Central memory CD8-positive, alpha-beta T cell (primary cell): ENCODE data around the gene SVEP1.
"Not testable (repeated sequence)": the region's sequence is repeated elsewhere in the genome, so short reads cannot be mapped to it uniquely, and the experiment has no call there.

Source experiments
- ATAC-seq: fragments of 150-1000 bp; cut with Tn5 transposase; replicated peaks from 2 replicates; pipeline ENCODE4 v1.10.0; 2022; ENCODE audit warnings: mild to moderate bottlenecking, moderate FRiP score, moderate number of reproducible peaks; ENCODE audit not compliant: poor library complexity, severe bottlenecking; ENCODE audit errors: extremely low read depth
- DNase-seq, 2 donors: peaks; one replicate each; pipeline ENCODE4 v3.0.0; 2021; ENCODE audit warnings: low spot score in 2 of 2
- H3K27ac Mint-ChIP-seq: one replicate; pipeline ENCODE4 v1.8.0; 2022; ENCODE audit warnings: low read depth, mild to moderate bottlenecking, moderate library complexity, mixed read lengths
- H3K27me3 Mint-ChIP-seq: one replicate; pipeline ENCODE4 v1.8.0; 2022; ENCODE audit warnings: mixed read lengths
- H3K36me3 Mint-ChIP-seq: one replicate; pipeline ENCODE4 v1.8.0; 2022; ENCODE audit warnings: mild to moderate bottlenecking, moderate library complexity, mixed read lengths; ENCODE audit not compliant: insufficient read depth
- H3K4me1 Mint-ChIP-seq: one replicate; pipeline ENCODE4 v1.8.0; 2022; ENCODE audit warnings: mixed read lengths
- H3K4me3 Mint-ChIP-seq: one replicate; pipeline ENCODE4 v1.8.0; 2022; ENCODE audit warnings: mild to moderate bottlenecking, moderate library complexity, mixed read lengths
- H3K9me3 Mint-ChIP-seq: one replicate; pipeline ENCODE4 v1.8.0; 2022; ENCODE audit warnings: mixed read lengths

SVEP1 gene

DNA sequence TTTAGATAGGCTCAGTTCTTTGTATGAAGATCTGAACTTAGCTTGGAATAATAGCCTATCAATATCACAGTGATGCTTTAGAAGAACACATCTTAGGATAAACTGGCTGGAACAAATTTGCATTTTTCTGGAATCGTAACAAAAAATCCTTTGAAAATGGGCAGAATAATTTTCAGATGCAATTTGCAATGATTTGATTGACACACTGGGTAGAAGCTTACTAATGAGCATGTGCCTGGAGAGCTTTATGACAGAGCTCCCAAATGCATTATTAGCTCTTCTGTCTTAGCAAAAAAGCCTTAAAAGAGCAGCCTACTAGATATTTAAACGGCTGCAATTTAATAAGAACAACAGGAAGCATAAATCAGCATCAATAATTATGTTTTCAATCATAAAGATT is 165.1 kb downstream of the SVEP1 start:
- no peaks in the 10 kb centered on the region for H3K27me3 Mint-ChIP-seq
- no peak for ATAC-seq
- H3K4me1 Mint-ChIP-seq: no peaks in the 10 kb centered on the region
- no peak for DNase-seq
- H3K36me3 Mint-ChIP-seq: no peaks in the 10 kb centered on the region
- H3K27ac Mint-ChIP-seq: no peak overlapping the region
- peaks cover 21% of the 10 kb centered on the region for H3K9me3 Mint-ChIP-seq
- no peak overlapping the region for H3K4me3 Mint-ChIP-seq

DNA sequence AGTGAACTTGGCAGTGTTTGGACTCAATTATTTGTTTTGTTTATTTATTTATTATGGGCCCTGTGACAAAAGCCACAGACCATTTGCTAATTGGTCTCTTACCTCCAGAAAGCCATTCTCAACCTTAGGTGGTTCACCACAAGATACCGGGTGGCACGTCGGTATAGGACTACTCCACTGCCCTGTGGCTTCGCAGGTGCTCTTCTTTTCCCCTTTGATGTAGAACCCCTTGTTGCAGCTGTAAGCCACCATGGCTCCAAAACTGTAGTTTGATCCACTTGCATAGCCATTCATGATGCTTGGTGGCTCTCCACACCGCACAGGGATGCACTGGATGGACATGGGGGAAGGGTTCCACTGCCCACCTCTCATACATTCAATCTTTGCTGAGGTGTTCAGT is 168.6 kb downstream of the SVEP1 start:
- ATAC-seq (no peak), DNase-seq (no peak)
- Mint-ChIP-seq H3K9me3 (peaks cover 15% of the 10 kb centered on the region), H3K4me1 (no peaks in the 10 kb centered on the region), H3K27ac (no peak overlapping the region), H3K4me3 (no peak overlapping the region), H3K27me3 (no peaks in the 10 kb centered on the region), H3K36me3 (no peaks in the 10 kb centered on the region)

DNA sequence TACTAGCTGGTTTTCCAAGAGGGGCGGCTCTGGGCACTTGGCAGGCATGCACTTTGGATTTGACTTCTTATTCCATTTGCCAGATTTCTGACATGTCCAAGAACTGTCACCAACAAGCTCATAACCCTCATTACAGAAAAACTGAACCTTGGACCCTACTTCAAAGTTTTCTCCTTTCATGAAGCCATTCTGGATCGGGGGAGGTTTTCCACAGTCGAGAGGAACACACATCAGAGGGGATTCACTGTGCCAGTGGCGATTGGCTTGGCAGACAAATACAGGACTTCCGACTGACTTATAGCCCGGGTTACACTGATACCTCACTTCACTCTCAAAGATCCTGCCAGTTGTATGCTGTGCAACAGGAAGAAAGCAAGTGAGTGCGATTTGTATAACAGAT is 170.9 kb downstream of the SVEP1 start:
- no peaks in the 10 kb centered on the region for H3K27me3 Mint-ChIP-seq
- DNase-seq (no peak), ATAC-seq (no peak)
- no peaks in the 10 kb centered on the region for H3K4me1 Mint-ChIP-seq
- H3K27ac Mint-ChIP-seq: no peak overlapping the region
- H3K36me3 Mint-ChIP-seq: no peaks in the 10 kb centered on the region
- peaks cover 5% of the 10 kb centered on the region for H3K9me3 Mint-ChIP-seq
- no peak overlapping the region for H3K4me3 Mint-ChIP-seq

DNA sequence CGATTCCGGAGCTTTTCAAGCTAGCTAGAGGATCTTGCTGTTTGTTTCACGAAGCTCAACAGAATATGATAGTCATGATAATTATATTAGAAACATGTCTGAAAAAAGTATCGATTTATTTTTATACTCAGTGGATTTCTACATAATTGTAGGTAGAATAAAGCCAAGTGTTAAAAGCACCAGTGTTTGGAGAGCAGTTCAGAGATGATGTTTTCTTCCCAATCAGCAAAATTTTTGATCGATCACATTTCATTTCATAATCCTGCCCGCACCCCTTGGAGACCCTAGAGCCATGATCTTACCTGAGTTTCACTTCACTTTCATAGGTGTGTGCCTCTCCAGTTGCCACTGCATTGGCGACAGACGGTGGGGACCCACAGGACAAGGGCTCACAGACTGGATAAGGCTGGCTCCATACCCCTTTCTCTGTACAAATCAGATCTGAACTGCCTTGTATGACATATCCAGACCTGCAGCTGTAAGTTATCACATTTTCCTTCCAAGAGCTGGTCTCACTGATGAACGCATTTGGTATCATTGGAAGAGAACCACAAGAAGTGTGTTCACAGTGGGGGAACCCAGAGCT is 173.6 kb downstream of the SVEP1 start:
- Mint-ChIP-seq H3K27ac (no peak overlapping the region), H3K4me1 (no peaks in the 10 kb centered on the region), H3K4me3 (no peak overlapping the region), H3K36me3 (no peaks in the 10 kb centered on the region), H3K9me3 (peaks cover 1% of the 10 kb centered on the region), H3K27me3 (no peaks in the 10 kb centered on the region)
- ATAC-seq (no peak), DNase-seq (no peak)

DNA sequence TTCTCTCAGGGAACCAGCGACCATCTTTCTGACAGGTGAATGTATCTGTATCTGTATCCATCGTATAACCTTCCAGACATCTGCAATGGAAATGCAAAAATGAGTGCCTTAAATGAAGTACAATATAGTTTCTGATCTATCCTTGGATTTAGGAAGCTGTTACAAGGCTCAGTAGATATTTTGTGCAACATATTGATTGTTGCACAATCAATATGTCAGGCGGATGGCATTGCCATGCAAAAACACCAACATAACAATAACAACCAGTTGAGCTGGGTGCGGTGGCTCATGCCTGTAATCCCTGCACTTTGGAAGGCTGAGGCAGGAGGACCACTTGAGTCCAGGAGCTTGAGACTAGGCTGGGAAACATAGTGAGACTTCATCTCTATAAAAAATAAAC is 175.1 kb downstream of the SVEP1 start:
- no peak overlapping the region for H3K27ac Mint-ChIP-seq
- no peaks in the 10 kb centered on the region for H3K4me1 Mint-ChIP-seq
- H3K9me3 Mint-ChIP-seq: no peaks in the 10 kb centered on the region
- no peak for DNase-seq
- H3K4me3 Mint-ChIP-seq: no peak overlapping the region
- no peaks in the 10 kb centered on the region for H3K36me3 Mint-ChIP-seq
- no peaks in the 10 kb centered on the region for H3K27me3 Mint-ChIP-seq
- ATAC-seq: no peak

DNA sequence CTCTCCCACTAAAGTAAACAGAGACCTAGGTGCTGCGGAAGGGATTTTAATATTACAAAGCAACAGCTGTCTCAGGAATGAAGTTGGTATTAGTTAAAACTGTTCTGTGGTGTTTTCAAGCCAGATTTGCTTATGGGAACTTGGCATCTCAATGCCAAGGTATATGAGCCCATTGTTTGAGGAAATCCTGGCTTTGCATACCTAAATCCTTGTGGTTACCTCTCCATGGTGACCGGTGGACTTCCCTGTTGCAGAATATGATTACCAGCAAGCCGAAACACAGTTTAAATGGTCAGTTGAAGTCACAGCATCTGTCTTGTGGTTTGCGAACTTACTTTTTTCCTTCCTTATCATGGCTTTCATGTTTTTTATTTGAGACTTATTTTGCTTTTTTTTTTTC is 179.6 kb downstream of the SVEP1 start:
- no peak for ATAC-seq
- Mint-ChIP-seq H3K4me1 (no peaks in the 10 kb centered on the region), H3K9me3 (no peaks in the 10 kb centered on the region), H3K27ac (no peak overlapping the region), H3K36me3 (no peaks in the 10 kb centered on the region), H3K27me3 (no peaks in the 10 kb centered on the region), H3K4me3 (no peak overlapping the region)
- no peak for DNase-seq

DNA sequence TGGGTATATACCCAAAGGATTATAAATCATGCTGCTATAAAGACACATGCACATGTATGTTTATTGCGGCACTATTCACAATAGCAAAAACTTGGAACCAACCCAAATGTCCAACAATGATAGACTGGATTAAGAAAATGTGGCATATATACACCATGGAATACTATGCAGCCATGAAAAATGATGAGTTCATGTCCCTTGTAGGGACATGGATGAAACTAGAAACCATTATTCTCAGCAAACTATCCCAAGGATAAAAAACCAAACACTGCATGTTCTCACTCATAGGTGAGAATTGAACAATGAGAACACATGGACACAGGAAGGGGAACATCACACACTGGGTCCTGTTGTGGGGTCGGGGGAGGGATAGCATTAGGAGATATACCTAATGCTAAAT is 180.5 kb downstream of the SVEP1 start:
- H3K4me1 Mint-ChIP-seq, H3K36me3 Mint-ChIP-seq, H3K27me3 Mint-ChIP-seq, H3K27ac Mint-ChIP-seq, H3K4me3 Mint-ChIP-seq, DNase-seq, ATAC-seq, H3K9me3 Mint-ChIP-seq: not testable (repeated sequence)

DNA sequence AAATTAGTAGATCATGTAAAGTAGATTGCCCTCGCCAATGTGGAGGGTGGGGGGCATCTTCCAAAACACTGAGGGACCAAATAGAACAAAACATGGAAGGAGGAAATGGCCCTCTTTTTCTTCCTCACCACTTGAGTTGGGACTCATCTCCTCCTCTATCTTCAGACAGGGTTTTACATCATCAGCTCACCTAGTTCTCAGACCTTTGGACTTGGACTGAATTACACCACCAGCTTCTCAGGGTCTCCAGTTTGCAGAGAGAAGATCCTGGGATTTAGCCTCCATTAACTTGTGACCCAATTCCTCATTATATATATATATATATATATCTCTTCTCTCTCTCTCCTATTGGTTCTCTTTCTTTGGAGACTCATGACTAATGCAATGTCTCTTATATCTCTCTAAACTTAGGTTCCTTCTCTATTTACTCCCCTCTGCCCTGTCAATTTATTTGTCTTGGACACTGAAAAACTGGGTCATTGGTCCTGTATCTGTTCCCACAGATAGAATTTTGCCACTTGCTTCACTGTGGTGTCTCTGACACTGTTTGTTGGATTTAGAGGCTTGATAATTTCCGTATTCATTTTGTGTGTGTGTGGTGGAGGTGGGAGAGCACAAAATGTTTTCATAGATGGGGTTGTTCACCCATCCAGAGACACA is 187.6 kb downstream of the SVEP1 start:
- H3K9me3 Mint-ChIP-seq: peaks cover 5% of the 10 kb centered on the region
- no peaks in the 10 kb centered on the region for H3K4me1 Mint-ChIP-seq
- no peaks in the 10 kb centered on the region for H3K27me3 Mint-ChIP-seq
- ATAC-seq (no peak), DNase-seq (no peak)
- no peaks in the 10 kb centered on the region for H3K36me3 Mint-ChIP-seq
- H3K4me3 Mint-ChIP-seq: no peak overlapping the region
- H3K27ac Mint-ChIP-seq: no peak overlapping the region

DNA sequence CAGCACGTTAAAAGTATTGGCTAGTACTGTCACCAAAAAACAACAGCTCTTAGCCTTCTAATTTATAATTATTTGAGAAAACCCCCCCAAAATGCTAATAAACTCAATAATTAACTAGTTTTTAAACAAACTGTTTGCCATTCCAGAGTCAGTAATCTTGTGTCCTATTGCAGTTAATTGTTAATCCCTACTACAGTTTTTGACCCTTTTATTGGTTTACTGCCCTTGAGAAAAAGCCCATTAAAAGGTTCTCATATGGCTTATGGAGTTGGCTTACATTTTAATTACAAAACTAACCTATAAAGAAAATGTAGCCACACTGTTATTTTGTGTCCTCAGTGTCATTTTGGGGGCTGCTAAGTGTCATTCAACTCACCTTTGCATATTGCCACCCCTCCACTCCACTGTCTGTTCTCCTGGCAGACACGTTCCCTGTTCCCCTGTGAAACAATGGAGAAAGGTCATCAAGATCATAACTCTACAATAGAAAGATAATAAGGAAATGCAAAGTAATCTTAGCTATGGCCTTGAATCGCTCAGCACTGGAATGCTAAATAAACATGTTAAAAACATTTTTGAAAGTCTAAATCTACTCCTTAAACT is 190.3 kb downstream of the SVEP1 start:
- Mint-ChIP-seq H3K4me3 (no peak overlapping the region), H3K27me3 (no peaks in the 10 kb centered on the region), H3K27ac (no peak overlapping the region), H3K36me3 (no peaks in the 10 kb centered on the region), H3K9me3 (no peaks in the 10 kb centered on the region), H3K4me1 (no peaks in the 10 kb centered on the region)
- ATAC-seq: no peak
- DNase-seq: no peak

DNA sequence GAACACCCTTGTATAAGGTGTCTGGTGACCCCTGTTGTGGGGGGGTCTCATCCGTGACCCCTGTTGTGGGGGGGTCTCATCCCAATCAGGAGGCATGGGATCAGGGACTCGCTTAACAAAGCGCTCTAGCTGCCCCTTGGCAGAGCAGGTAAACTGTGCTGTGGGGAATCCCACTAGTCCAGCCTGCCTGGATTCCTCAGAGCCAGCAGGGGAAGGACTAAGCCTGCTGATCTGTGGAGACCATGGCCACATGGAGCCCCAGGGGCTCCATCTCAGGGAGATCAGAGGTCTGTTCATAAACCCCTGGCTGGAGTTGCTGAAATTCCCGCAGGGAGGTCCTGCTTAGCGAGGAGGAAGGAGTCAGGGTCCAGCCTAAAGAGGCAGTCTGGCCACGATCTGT is 196.1 kb downstream of the SVEP1 start:
- Mint-ChIP-seq H3K36me3 (no peaks in the 10 kb centered on the region), H3K27ac (no peak overlapping the region), H3K4me3 (no peak overlapping the region), H3K9me3 (no peaks in the 10 kb centered on the region), H3K4me1 (no peaks in the 10 kb centered on the region), H3K27me3 (no peaks in the 10 kb centered on the region)
- DNase-seq (no peak), ATAC-seq (no peak)

DNA sequence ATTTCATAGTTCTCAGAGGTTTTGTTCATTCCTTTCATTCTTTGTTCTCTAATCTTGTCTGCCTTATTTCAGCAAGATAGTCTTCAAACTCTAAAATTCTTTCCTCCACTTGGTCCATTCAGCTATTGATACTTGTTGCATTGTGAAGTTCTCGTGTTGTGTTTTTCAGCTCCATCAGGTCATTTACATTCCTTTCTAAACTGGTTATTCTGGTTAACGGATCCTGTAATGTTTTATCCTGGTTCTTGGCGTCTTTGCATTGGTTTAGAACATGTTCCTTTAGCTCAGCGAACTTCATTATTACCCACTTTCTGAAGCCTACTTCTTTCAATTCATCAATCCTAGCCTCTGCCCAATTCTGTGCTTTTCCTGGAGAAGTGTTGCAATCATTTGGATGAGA is 196.8 kb downstream of the SVEP1 start:
- no peak for DNase-seq
- no peaks in the 10 kb centered on the region for H3K4me1 Mint-ChIP-seq
- H3K36me3 Mint-ChIP-seq: no peaks in the 10 kb centered on the region
- H3K9me3 Mint-ChIP-seq: peaks cover 5% of the 10 kb centered on the region
- H3K27me3 Mint-ChIP-seq: no peaks in the 10 kb centered on the region
- no peak for ATAC-seq
- H3K27ac Mint-ChIP-seq: no peak overlapping the region
- H3K4me3 Mint-ChIP-seq: no peak overlapping the region

DNA sequence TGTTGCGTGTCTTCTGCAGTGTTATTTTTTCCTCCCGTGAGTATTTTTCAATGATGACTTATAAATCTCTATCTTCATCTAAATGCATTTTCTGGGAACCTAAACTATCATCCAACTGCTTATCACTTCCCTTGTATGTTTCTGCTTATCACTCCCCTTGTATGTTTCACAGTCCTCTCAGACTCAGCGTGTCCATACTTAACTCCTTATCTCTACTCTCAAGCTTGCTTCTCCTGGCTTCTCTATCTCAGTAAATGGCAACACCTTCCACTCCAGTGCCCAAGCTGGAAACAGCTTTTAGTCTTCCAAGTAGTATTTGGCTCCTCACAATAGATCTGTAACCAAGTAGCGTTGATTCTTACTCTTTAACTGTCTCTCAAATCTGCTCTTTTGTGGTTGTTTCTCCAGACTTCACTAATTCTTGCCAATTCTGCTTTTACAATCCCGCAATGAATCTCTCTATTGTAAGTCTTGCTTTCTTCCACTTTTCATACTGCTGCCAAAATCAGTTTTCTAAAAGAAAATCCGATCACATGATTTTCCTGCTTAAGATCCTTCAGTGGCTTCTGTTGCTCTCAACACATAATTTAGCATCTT is 208.0 kb downstream of the SVEP1 start:
- Mint-ChIP-seq H3K4me1 (no peaks in the 10 kb centered on the region), H3K27me3 (no peaks in the 10 kb centered on the region), H3K36me3 (no peaks in the 10 kb centered on the region), H3K9me3 (no peaks in the 10 kb centered on the region), H3K4me3 (no peak overlapping the region), H3K27ac (no peak overlapping the region)
- ATAC-seq: no peak
- no peak for DNase-seq

DNA sequence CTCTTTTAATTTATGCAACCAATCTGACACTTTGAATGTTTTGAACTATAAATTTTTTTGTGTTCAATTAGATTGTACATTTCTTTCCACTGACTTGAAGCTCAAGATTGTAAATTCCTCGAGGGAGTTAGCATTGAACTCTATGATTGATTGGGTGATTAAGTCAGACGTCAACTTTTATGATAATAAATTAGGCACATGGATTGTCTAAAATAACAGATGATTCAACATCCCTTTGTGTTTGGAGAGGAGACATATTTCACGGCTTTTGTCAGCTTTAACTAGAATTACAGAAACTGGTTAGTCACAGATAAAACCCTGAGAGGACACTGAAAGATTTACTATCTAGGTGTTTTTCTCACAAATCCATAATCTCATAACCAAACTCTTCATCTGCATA is 209.2 kb downstream of the SVEP1 start:
- Mint-ChIP-seq H3K9me3 (no peaks in the 10 kb centered on the region), H3K4me3 (no peak overlapping the region), H3K36me3 (no peaks in the 10 kb centered on the region), H3K27me3 (no peaks in the 10 kb centered on the region), H3K27ac (no peak overlapping the region), H3K4me1 (no peaks in the 10 kb centered on the region)
- ATAC-seq (no peak), DNase-seq (no peak)
